K562 (cell line): Measurements from ENCODE around the gene ITGB2. TPM values are rescaled to one million over a fixed set of nuclear protein-coding genes. Genes with fewer than 3 reads are reported as not detected.
A peak's percentile ranks its signal among the peaks of the same experiment; 100 is the strongest.

Experiments
- AFF1 ChIP-seq, 2 experiments: fragments of 450-650 bp; IDR thresholded peaks; 2 replicates each; pipeline ENCODE4 v1.6.1; 2018; ENCODE audit warnings: mild to moderate bottlenecking in 2 of 2, low read depth in 1 of 2; ENCODE audit not compliant: partially characterized antibody in 2 of 2
- ID3 ChIP-seq, 2 experiments: fragments of 250-450 bp in 1 of 2; fragments of 450-650 bp in 1 of 2; sonication (Bioruptor Pico) in 1 of 2; IDR thresholded peaks; 2 replicates each; pipeline versions ENCODE4 v1.6.1 to v1.8.0; 2016 to 2021; ENCODE audit warnings: mild to moderate bottlenecking in 2 of 2, moderate library complexity in 2 of 2, missing compliant biosample characterization in 1 of 2, missing genetic modification characterization in 1 of 2
- POLR2H ChIP-seq: IDR thresholded peaks from 2 replicates; pipeline ENCODE4 v1.6.1; 2016; ENCODE audit warnings: missing genetic modification characterization, low read depth, mild to moderate bottlenecking, control low read depth, missing compliant biosample characterization, moderate library complexity
- POLR3G ChIP-seq: IDR thresholded peaks from 2 replicates; pipeline ENCODE4 v1.6.1; 2011; ENCODE audit not compliant: insufficient read length, insufficient replicate concordance; ENCODE audit errors: extremely low read depth
- THAP7 ChIP-seq: fragments of 250-450 bp; sonication (Bioruptor Pico); IDR thresholded peaks from 2 replicates; pipeline ENCODE4 v1.5.0; 2021
- ZNF239 ChIP-seq: fragments of 250-450 bp; sonication (Bioruptor Pico); IDR thresholded peaks from 2 replicates; pipeline ENCODE4 v1.4.0; 2020; ENCODE audit warnings: mild to moderate bottlenecking
- ZNF274 ChIP-seq: IDR thresholded peaks from 2 replicates; pipeline ENCODE4 v1.6.1; 2011; ENCODE audit warnings: low read depth, mild to moderate bottlenecking, low read length, moderate library complexity, borderline replicate concordance
- ZNF407 ChIP-seq: fragments of 450-650 bp; IDR thresholded peaks from 2 replicates; pipeline ENCODE4 v1.6.1; 2016; ENCODE audit warnings: low read depth
- ZNF408 ChIP-seq: fragments of 250-450 bp; sonication (Bioruptor Pico); IDR thresholded peaks from 2 replicates; pipeline ENCODE4 v1.4.0; 2020; ENCODE audit warnings: low read depth, mild to moderate bottlenecking, moderate library complexity
- ZNF551 ChIP-seq: fragments of 250-450 bp; sonication (Bioruptor Pico); IDR thresholded peaks from 2 replicates; pipeline ENCODE4 v1.5.0; 2021; ENCODE audit warnings: mild to moderate bottlenecking, moderate library complexity
- ZNF699 ChIP-seq: fragments of 250-450 bp; sonication (Bioruptor Pico); IDR thresholded peaks from 2 replicates; pipeline ENCODE4 v1.8.0; 2021; ENCODE audit warnings: mild to moderate bottlenecking, moderate library complexity; ENCODE audit not compliant: insufficient replicate concordance
- ZNF766 ChIP-seq: fragments of 200-800 bp; sonication (Bioruptor generic); conservative IDR thresholded peaks from 2 replicates; pipeline ENCODE4 v1.6.1; 2016; ENCODE audit warnings: missing genetic modification characterization, missing compliant biosample characterization
- polyA plus RNA-seq, 8 experiments: library from polyadenylated mRNA; depleted of rRNA in 4 of 8; stranded (reverse) in 5 of 8; unstranded in 3 of 8; fragments of >200 nt; fragmentation: Nextera tagmentation in 2 of 8; fragmentation: Illumina TruSeq in 1 of 8; extraction: Ambion mirVana in 2 of 8; extraction: Trizol in 1 of 8; gene quantifications; 2 replicates each; pipeline versions ENCODE4 v1.2.1 to v1.2.3, GENCODE V29; 2011 to 2014; ENCODE audit warnings: inconsistent platforms in 1 of 8, missing spikeins in 1 of 8
- total RNA-seq, 7 experiments: library from RNA; depleted of rRNA in 6 of 7; stranded (reverse); fragments of >200 nt in 6 of 7; fragmentation: Illumina TruSeq in 2 of 7; extraction: Trizol in 2 of 7; gene quantifications; 2 replicates each; pipeline versions ENCODE4 v1.2.1 to v1.2.3, GENCODE V29; 2011 to 2021; ENCODE audit warnings: low replicate concordance in 1 of 7

Gene ITGB2
- total and polyA plus RNA-seq, 9 of the 15 experiments (the other 6 are each of a cell fraction or from before 2014, with no cell fraction given), result 0.07 to 1.3 (median 0.51) TPM; not detected in 2

GRCh38 chr21:44873356-44874239, 47.1 kb downstream of the ITGB2 start, which contains the start of gene PTTG1IP (continued):
- TF ChIP-seq ZNF407 (no peak), ZNF408 (CRISPR knock-in tag) (no peak), ZNF699 (CRISPR knock-in tag) (no peak), ZNF239 (CRISPR knock-in tag) (no peak), POLR3G (no peak), ID3 (CRISPR knock-in tag; IDR thresholded peaks at IDR 0.05) (no peak), ID3 (tag; IDR thresholded peaks at IDR 0.05) (peak; percentile 88; the same call in 1 of the 2 replicates), POLR2H (tag) (no peak), ZNF551 (no peak), ZNF766 (CRISPR knock-in tag) (no peak), ZNF274 (no peak), AFF1 (IDR thresholded peaks at IDR 0.05; ENCODE audit: low read depth in 1 of 2, partially characterized antibody in 2 of 2) (no peak), THAP7 (CRISPR knock-in tag) (peak; percentile 31; the same call in 1 of the 2 replicates)
